Measurements from ENCODE around the gene ABLIM2.

The ABLIM2 gene

GRCh38 chr4:7917669-7918068, 240.9 kb downstream of the ABLIM2 start:
- no peak for DNase-seq (ENCODE audit: extremely low read depth, low read depth)
- TF ChIP-seq, protein P1, sequence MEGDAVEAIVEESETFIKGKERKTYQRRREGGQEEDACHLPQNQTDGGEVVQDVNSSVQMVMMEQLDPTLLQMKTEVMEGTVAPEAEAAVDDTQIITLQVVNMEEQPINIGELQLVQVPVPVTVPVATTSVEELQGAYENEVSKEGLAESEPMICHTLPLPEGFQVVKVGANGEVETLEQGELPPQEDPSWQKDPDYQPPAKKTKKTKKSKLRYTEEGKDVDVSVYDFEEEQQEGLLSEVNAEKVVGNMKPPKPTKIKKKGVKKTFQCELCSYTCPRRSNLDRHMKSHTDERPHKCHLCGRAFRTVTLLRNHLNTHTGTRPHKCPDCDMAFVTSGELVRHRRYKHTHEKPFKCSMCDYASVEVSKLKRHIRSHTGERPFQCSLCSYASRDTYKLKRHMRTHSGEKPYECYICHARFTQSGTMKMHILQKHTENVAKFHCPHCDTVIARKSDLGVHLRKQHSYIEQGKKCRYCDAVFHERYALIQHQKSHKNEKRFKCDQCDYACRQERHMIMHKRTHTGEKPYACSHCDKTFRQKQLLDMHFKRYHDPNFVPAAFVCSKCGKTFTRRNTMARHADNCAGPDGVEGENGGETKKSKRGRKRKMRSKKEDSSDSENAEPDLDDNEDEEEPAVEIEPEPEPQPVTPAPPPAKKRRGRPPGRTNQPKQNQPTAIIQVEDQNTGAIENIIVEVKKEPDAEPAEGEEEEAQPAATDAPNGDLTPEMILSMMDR (IDR thresholded peaks at IDR 0.05; ENCODE audit: low read depth, low read length), result no peak

GRCh38 chr4:7915875-7916242, 242.8 kb downstream of the ABLIM2 start:
- TF ChIP-seq, protein P1 (IDR thresholded peaks at IDR 0.05; ENCODE audit: low read depth, low read length), result no peak
- no peak for DNase-seq (ENCODE audit: extremely low read depth, low read depth)

All from AG09319 (cell line).